K562 (cell line): Measurements from ENCODE around the gene TNFRSF18. TPM values are rescaled to one million over a fixed set of nuclear protein-coding genes. Genes with fewer than 3 reads are reported as not detected.
A peak's percentile ranks its signal among the peaks of the same experiment; 100 is the strongest.

Experiments
- CCAR2 ChIP-seq: fragments of 200-400 bp; formaldehyde crosslinking; IDR thresholded peaks from 2 replicates; pipeline ENCODE4 v1.6.1; 2017; ENCODE audit warnings: mild to moderate bottlenecking, low read depth, low read length
- CXXC5 ChIP-seq: fragments of 250-450 bp; sonication (Bioruptor Pico); IDR thresholded peaks from 2 replicates; pipeline ENCODE4 v1.8.0; 2022; ENCODE audit warnings: inconsistent platforms, mild to moderate bottlenecking, moderate library complexity
- ETV5 ChIP-seq: sonication (generic); formaldehyde crosslinking; IDR thresholded peaks from 2 replicates; pipeline ENCODE4 v1.4.0; 2020; ENCODE audit warnings: low read depth, mild to moderate bottlenecking, missing genetic modification reagents
- GATA2 ChIP-seq: sonication (generic); formaldehyde crosslinking; IDR thresholded peaks from 2 replicates; pipeline ENCODE4 v1.4.0; 2020; ENCODE audit warnings: mild to moderate bottlenecking, missing genetic modification reagents
- JUN ChIP-seq, 2 experiments: sonication (generic) in 1 of 2; formaldehyde crosslinking in 1 of 2; IDR thresholded peaks; 2 replicates each; pipeline versions ENCODE4 v1.6.1 to v1.8.0; 2012 to 2022; ENCODE audit warnings: borderline replicate concordance in 2 of 2, mild to moderate bottlenecking in 2 of 2, improper control_type of control experiment in 1 of 2, low read depth in 1 of 2, low read length in 1 of 2, missing genetic modification reagents in 1 of 2
- MCM7 ChIP-seq, 2 experiments: fragments of 450-650 bp; IDR thresholded peaks; 2 replicates each; pipeline ENCODE4 v1.6.1; 2016 to 2018
- POLR2H ChIP-seq: IDR thresholded peaks from 2 replicates; pipeline ENCODE4 v1.6.1; 2016; ENCODE audit warnings: missing genetic modification characterization, low read depth, mild to moderate bottlenecking, control low read depth, missing compliant biosample characterization, moderate library complexity
- PTBP1 ChIP-seq: fragments of 200-400 bp; formaldehyde crosslinking; IDR thresholded peaks from 2 replicates; pipeline ENCODE4 v1.6.1; 2017; ENCODE audit warnings: low read depth, low read length
- SAFB2 ChIP-seq: fragments of 200-400 bp; formaldehyde crosslinking; IDR thresholded peaks from 2 replicates; pipeline ENCODE4 v1.6.1; 2018; ENCODE audit warnings: borderline replicate concordance, low read length, low read depth, moderate library complexity; ENCODE audit not compliant: severe bottlenecking
- SRSF9 ChIP-seq: fragments of 200-400 bp; formaldehyde crosslinking; IDR thresholded peaks from 2 replicates; pipeline ENCODE4 v1.6.1; 2017; ENCODE audit warnings: low read depth, low read length, borderline replicate concordance
- TCF7 ChIP-seq: sonication (generic); IDR thresholded peaks from 2 replicates; pipeline ENCODE4 v1.6.1; 2016; ENCODE audit warnings: antibody characterized with exemption, borderline replicate concordance
- TRIM28 ChIP-seq: fragments of 450-650 bp; IDR thresholded peaks from 2 replicates; pipeline ENCODE4 v1.6.1; 2017
- ZNF445 ChIP-seq: fragments of 250-450 bp; sonication (Bioruptor Pico); IDR thresholded peaks from 2 replicates; pipeline ENCODE4 v1.4.0; 2020; ENCODE audit warnings: low read depth, mild to moderate bottlenecking, moderate library complexity
- polyA plus RNA-seq, 8 experiments: library from polyadenylated mRNA; depleted of rRNA in 4 of 8; stranded (reverse) in 5 of 8; unstranded in 3 of 8; fragments of >200 nt; fragmentation: Nextera tagmentation in 2 of 8; fragmentation: Illumina TruSeq in 1 of 8; extraction: Ambion mirVana in 2 of 8; extraction: Trizol in 1 of 8; gene quantifications; 2 replicates each; pipeline versions ENCODE4 v1.2.1 to v1.2.3, GENCODE V29; 2011 to 2014; ENCODE audit warnings: inconsistent platforms in 1 of 8, missing spikeins in 1 of 8
- total RNA-seq, 7 experiments: library from RNA; depleted of rRNA in 6 of 7; stranded (reverse); fragments of >200 nt in 6 of 7; fragmentation: Illumina TruSeq in 2 of 7; extraction: Trizol in 2 of 7; gene quantifications; 2 replicates each; pipeline versions ENCODE4 v1.2.1 to v1.2.3, GENCODE V29; 2011 to 2021; ENCODE audit warnings: low replicate concordance in 1 of 7
- TF ChIP-seq, protein P1 (sequence below): fragments of 450-650 bp; IDR thresholded peaks from 2 replicates; pipeline ENCODE4 v1.6.1; 2016
- TF ChIP-seq, protein P2 (sequence below), 2 experiments: IDR thresholded peaks; 2 replicates each; pipeline ENCODE4 v1.6.1; 2012; ENCODE audit warnings: improper control_type of control experiment in 2 of 2, low read depth in 2 of 2, low read length in 2 of 2, borderline replicate concordance in 1 of 2
- TF ChIP-seq, protein P3 (sequence below): fragments of 250-450 bp; sonication (Bioruptor Pico); IDR thresholded peaks from 2 replicates; pipeline ENCODE4 v1.4.0; 2020; ENCODE audit warnings: mild to moderate bottlenecking
- TF ChIP-seq, protein P4 (sequence below): fragments of 250-450 bp; sonication (Bioruptor Pico); IDR thresholded peaks from 2 replicates; pipeline ENCODE4 v1.5.0; 2021

The TNFRSF18 gene
- total and polyA plus RNA-seq, 9 of the 15 experiments (the other 6 are each of a cell fraction or from before 2014, with no cell fraction given), result 0.24 to 0.27 TPM; not detected in 7

DNA sequence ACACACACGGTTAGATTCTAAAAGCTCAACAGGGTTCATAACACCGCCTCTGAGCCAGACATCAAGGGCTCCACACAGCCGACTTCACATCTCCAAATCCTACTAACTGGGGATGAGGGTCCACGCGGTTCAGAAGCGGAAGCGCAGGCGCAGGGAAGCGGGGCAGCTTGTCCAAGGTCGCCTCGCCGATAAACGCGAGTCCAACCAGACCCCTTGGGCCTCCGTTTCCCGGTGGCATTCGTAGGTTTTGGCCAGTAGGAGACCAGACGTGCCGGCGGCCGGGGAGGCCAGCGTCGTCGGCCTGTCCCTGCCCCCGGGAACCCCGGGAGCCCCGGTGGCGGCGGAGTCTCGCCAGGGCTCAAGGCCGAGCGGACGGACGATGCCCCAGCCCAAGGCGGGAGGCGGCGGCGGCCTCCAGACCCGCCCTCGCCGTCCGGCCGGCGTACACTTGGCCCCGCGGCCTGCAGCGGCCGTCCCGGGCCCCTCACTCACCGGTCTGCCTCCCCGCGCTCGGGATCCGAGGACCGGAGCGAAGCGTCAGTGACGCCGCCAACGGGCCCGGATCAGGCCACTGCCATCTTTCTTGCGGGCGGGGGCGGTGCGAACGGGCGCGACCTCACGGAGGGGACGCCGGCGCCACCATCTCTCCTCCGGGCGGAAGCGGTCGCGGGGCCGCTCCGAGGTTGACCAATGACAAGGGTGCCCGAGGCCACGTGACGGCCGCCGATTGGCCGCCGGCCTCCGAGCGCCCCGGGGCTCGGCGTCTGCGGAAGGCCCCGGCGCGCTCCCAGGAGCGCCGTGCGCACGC, 25.2 kb upstream of the TNFRSF18 start, which contains the start of gene SDF4 (continued):
- TF ChIP-seq, protein P1, sequence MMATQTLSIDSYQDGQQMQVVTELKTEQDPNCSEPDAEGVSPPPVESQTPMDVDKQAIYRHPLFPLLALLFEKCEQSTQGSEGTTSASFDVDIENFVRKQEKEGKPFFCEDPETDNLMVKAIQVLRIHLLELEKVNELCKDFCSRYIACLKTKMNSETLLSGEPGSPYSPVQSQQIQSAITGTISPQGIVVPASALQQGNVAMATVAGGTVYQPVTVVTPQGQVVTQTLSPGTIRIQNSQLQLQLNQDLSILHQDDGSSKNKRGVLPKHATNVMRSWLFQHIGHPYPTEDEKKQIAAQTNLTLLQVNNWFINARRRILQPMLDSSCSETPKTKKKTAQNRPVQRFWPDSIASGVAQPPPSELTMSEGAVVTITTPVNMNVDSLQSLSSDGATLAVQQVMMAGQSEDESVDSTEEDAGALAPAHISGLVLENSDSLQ, result no peak
- TF ChIP-seq, protein P2, sequence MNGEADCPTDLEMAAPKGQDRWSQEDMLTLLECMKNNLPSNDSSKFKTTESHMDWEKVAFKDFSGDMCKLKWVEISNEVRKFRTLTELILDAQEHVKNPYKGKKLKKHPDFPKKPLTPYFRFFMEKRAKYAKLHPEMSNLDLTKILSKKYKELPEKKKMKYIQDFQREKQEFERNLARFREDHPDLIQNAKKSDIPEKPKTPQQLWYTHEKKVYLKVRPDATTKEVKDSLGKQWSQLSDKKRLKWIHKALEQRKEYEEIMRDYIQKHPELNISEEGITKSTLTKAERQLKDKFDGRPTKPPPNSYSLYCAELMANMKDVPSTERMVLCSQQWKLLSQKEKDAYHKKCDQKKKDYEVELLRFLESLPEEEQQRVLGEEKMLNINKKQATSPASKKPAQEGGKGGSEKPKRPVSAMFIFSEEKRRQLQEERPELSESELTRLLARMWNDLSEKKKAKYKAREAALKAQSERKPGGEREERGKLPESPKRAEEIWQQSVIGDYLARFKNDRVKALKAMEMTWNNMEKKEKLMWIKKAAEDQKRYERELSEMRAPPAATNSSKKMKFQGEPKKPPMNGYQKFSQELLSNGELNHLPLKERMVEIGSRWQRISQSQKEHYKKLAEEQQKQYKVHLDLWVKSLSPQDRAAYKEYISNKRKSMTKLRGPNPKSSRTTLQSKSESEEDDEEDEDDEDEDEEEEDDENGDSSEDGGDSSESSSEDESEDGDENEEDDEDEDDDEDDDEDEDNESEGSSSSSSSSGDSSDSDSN (IDR thresholded peaks at IDR 0.05; ENCODE audit: borderline replicate concordance in 1 of 2, low read depth in 2 of 2, low read length in 2 of 2), result peak in 1 of 2 experiments; percentile 53; a peak in 1 of 4 replicates
- no peak for TF ChIP-seq SRSF9
- TF ChIP-seq PTBP1, result no peak
- no peak for TF ChIP-seq TRIM28
- TF ChIP-seq, protein P3, sequence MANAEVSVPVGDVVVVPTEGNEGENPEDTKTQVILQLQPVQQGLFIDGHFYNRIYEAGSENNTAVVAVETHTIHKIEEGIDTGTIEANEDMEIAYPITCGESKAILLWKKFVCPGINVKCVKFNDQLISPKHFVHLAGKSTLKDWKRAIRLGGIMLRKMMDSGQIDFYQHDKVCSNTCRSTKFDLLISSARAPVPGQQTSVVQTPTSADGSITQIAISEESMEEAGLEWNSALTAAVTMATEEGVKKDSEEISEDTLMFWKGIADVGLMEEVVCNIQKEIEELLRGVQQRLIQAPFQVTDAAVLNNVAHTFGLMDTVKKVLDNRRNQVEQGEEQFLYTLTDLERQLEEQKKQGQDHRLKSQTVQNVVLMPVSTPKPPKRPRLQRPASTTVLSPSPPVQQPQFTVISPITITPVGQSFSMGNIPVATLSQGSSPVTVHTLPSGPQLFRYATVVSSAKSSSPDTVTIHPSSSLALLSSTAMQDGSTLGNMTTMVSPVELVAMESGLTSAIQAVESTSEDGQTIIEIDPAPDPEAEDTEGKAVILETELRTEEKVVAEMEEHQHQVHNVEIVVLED, result peak; percentile 91
- TF ChIP-seq, protein P4, sequence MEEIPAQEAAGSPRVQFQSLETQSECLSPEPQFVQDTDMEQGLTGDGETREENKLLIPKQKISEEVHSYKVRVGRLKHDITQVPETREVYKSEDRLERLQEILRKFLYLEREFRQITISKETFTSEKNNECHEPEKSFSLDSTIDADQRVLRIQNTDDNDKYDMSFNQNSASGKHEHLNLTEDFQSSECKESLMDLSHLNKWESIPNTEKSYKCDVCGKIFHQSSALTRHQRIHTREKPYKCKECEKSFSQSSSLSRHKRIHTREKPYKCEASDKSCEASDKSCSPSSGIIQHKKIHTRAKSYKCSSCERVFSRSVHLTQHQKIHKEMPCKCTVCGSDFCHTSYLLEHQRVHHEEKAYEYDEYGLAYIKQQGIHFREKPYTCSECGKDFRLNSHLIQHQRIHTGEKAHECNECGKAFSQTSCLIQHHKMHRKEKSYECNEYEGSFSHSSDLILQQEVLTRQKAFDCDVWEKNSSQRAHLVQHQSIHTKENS, result no peak
- TF ChIP-seq SAFB2, result no peak
- no peak for TF ChIP-seq GATA2 (CRISPR knock-in tag)
- TF ChIP-seq ETV5 (CRISPR knock-in tag), result no peak
- TF ChIP-seq TCF7, result no peak
- no peak for TF ChIP-seq ZNF445
- TF ChIP-seq MCM7 (IDR thresholded peaks at IDR 0.05), result no peak
- TF ChIP-seq POLR2H (tag), result peak; percentile 92
- no peak for TF ChIP-seq CCAR2
- TF ChIP-seq JUN (IDR thresholded peaks at IDR 0.05; ENCODE audit: borderline replicate concordance, low read depth, low read length), result peak; percentile 52; the same call in 1 of the 2 replicates
- TF ChIP-seq JUN (CRISPR knock-in tag; IDR thresholded peaks at IDR 0.05; ENCODE audit: borderline replicate concordance), result peak; percentile 58; the same call in 1 of the 2 replicates
- TF ChIP-seq CXXC5 (CRISPR knock-in tag), result peak; percentile 99; the same call in 1 of the 2 replicates
